ENCODE measurements around the gene RHOV.

The RHOV gene

GRCh38 chr15:40873694-40874561 lies at the start of gene RHOV:
RHOV (minus strand) TSS chr15:40874234; CDS start chr15:40874139, 95 bp downstream.
- TF ChIP-seq JUND (IDR thresholded peaks at IDR 0.05; ENCODE audit: low read depth), result no peak
- DNase-seq (ENCODE audit: low read depth in 1 of 2, low spot score in 1 of 2), result peak; percentile 69 to 95
- in situ Hi-C loops (cut with HindIII; ENCODE audit: low pct_unique_long_range_greater_than_20kb, low sequenced_read_pairs), result no loop called here

GRCh38 chr15:40923551-40923950 lies 49.5 kb upstream of the RHOV start:
- no peak for DNase-seq (ENCODE audit: low read depth in 1 of 2, low spot score in 1 of 2)
- TF ChIP-seq JUND (IDR thresholded peaks at IDR 0.05; ENCODE audit: low read depth), result no peak
- in situ Hi-C loops (cut with HindIII; ENCODE audit: low pct_unique_long_range_greater_than_20kb, low sequenced_read_pairs), result no loop called here

- DNase-seq (ENCODE audit: low read depth in 1 of 2, low spot score in 1 of 2), result no peak
- no peak for TF ChIP-seq JUND (IDR thresholded peaks at IDR 0.05; ENCODE audit: low read depth)
- in situ Hi-C loops (cut with HindIII; ENCODE audit: low pct_unique_long_range_greater_than_20kb, low sequenced_read_pairs), result no loop called here
These were observed 48.6 kb upstream of the RHOV start for GRCh38 chr15:40922608-40923005.

GRCh38 chr15:40921949-40922607 lies 48.0 kb upstream of the RHOV start:
- no peak for DNase-seq (ENCODE audit: low read depth in 1 of 2, low spot score in 1 of 2)
- in situ Hi-C loops (cut with HindIII; ENCODE audit: low pct_unique_long_range_greater_than_20kb, low sequenced_read_pairs), result no loop called here

GRCh38 chr15:40918799-40919392 lies 44.9 kb upstream of the RHOV start:
- DNase-seq (ENCODE audit: low read depth in 1 of 2, low spot score in 1 of 2), result no peak
- TF ChIP-seq JUND (IDR thresholded peaks at IDR 0.05; ENCODE audit: low read depth), result no peak
- in situ Hi-C loops (cut with HindIII; ENCODE audit: low pct_unique_long_range_greater_than_20kb, low sequenced_read_pairs), result no loop called here

More at GRCh38 chr15:40921949-40922607, 48.0 kb upstream of the RHOV start:
- no peak for TF ChIP-seq JUND (IDR thresholded peaks at IDR 0.05; ENCODE audit: low read depth)

- DNase-seq (ENCODE audit: low read depth in 1 of 2, low spot score in 1 of 2), result no peak
These were observed 44.2 kb upstream of the RHOV start for GRCh38 chr15:40918146-40918798.

GRCh38 chr15:40917585-40917984 lies 43.6 kb upstream of the RHOV start:
- in situ Hi-C loops (cut with HindIII; ENCODE audit: low pct_unique_long_range_greater_than_20kb, low sequenced_read_pairs), result no loop called here
- DNase-seq (ENCODE audit: low read depth in 1 of 2, low spot score in 1 of 2), result no peak
- TF ChIP-seq JUND (IDR thresholded peaks at IDR 0.05; ENCODE audit: low read depth), result no peak

More at GRCh38 chr15:40918146-40918798, 44.2 kb upstream of the RHOV start:
- in situ Hi-C loops (cut with HindIII; ENCODE audit: low pct_unique_long_range_greater_than_20kb, low sequenced_read_pairs), result no loop called here
- no peak for TF ChIP-seq JUND (IDR thresholded peaks at IDR 0.05; ENCODE audit: low read depth)

GRCh38 chr15:40915679-40916078 lies 41.6 kb upstream of the RHOV start:
- TF ChIP-seq JUND (IDR thresholded peaks at IDR 0.05; ENCODE audit: low read depth), result no peak
- in situ Hi-C loops (cut with HindIII; ENCODE audit: low pct_unique_long_range_greater_than_20kb, low sequenced_read_pairs), result no loop called here

GRCh38 chr15:40915116-40915661 lies 41.2 kb upstream of the RHOV start:
- TF ChIP-seq JUND (IDR thresholded peaks at IDR 0.05; ENCODE audit: low read depth), result no peak
- in situ Hi-C loops (cut with HindIII; ENCODE audit: low pct_unique_long_range_greater_than_20kb, low sequenced_read_pairs), result no loop called here
- no peak for DNase-seq (ENCODE audit: low read depth in 1 of 2, low spot score in 1 of 2)

More at GRCh38 chr15:40915679-40916078, 41.6 kb upstream of the RHOV start:
- no peak for DNase-seq (ENCODE audit: low read depth in 1 of 2, low spot score in 1 of 2)

GRCh38 chr15:40914486-40914885 lies 40.5 kb upstream of the RHOV start:
- no peak for DNase-seq (ENCODE audit: low read depth in 1 of 2, low spot score in 1 of 2)
- no peak for TF ChIP-seq JUND (IDR thresholded peaks at IDR 0.05; ENCODE audit: low read depth)
- in situ Hi-C loops (cut with HindIII; ENCODE audit: low pct_unique_long_range_greater_than_20kb, low sequenced_read_pairs), result no loop called here

- in situ Hi-C loops (cut with HindIII; ENCODE audit: low pct_unique_long_range_greater_than_20kb, low sequenced_read_pairs), result no loop called here
- TF ChIP-seq JUND (IDR thresholded peaks at IDR 0.05; ENCODE audit: low read depth), result no peak
- no peak for DNase-seq (ENCODE audit: low read depth in 1 of 2, low spot score in 1 of 2)
These were observed 40.0 kb upstream of the RHOV start for GRCh38 chr15:40914013-40914412.

- DNase-seq (ENCODE audit: low read depth in 1 of 2, low spot score in 1 of 2), result no peak
- no peak for TF ChIP-seq JUND (IDR thresholded peaks at IDR 0.05; ENCODE audit: low read depth)
- in situ Hi-C loops (cut with HindIII; ENCODE audit: low pct_unique_long_range_greater_than_20kb, low sequenced_read_pairs), result no loop called here
These were observed 38.4 kb upstream of the RHOV start for GRCh38 chr15:40912478-40912877.

Data from T47D (cell line).